Stimulated activated CD4-positive, alpha-beta T cell treated with anti-CD3 and anti-CD28 coated beads, Interleukin-2, amount 100 ng/mL, for 48 hours (primary cell): ENCODE results near the gene PPIF.

Source experiments
- DNase-seq, 2 donors: peaks; one replicate each; pipeline ENCODE4 v3.0.0-alpha.2; 2020

PPIF gene

DNA sequence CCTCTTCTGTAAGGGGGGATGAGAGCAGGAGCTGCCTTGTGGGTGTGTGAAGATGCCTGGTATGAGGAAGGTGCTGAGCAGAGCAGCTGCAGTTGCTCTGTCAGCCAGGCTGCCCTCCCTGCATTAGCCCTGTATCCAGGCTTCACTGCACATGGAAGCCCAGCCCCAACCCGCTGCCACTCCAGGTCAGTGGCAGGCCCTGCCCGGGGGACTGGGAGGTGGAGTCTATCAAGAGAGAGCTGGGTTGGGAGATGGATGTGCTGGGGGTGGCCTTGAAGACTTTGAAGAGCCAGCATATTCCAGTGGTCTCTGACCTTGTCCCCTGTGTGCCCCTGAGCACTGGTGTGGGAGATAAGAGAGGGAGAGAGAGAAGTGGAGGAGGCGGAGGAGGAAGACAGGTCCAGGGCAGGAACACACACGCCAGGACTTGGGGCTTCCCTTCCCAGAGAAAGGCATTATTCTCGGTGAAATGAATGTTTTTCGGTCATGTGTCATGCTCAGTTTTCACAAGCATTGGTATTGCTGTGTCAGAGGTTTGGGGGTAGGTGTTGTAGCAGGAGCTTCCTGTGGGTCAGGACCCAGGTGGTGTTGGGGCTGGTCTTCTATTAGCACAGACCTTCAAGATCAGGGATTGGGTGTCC, 2.6 kb downstream of the PPIF start:
- no peak for DNase-seq

- no peak for DNase-seq
Measured at GRCh38 chr10:79350407-79351154, 3.3 kb downstream of the PPIF start.

GRCh38 chr10:79351332-79351731, 4.1 kb downstream of the PPIF start:
- no peak for DNase-seq

GRCh38 chr10:79352035-79352877, 5.0 kb downstream of the PPIF start:
- DNase-seq, result no peak

DNA sequence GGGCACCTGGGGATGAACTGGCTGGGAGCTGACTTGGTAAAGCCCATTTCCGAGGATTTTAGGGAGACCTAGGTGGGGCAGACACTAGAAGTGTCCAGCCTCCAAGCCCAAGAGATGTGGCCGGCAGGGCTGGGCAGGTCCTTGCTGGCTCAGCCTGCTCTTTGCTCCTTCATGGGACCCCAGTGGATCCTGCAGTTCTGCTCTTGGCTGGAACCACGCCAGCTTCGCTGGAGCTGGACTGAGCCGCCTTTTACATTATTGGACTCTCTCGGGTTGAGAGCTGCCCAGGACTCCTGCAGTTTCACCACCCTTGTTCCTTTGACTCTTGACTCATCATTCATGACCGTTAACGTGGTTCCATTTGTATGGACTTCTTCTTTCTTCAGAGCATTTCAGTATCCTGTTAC, 5.7 kb downstream of the PPIF start:
- DNase-seq, result no peak

GRCh38 chr10:79353726-79354125, 6.5 kb downstream of the PPIF start:
- DNase-seq, result no peak

DNA sequence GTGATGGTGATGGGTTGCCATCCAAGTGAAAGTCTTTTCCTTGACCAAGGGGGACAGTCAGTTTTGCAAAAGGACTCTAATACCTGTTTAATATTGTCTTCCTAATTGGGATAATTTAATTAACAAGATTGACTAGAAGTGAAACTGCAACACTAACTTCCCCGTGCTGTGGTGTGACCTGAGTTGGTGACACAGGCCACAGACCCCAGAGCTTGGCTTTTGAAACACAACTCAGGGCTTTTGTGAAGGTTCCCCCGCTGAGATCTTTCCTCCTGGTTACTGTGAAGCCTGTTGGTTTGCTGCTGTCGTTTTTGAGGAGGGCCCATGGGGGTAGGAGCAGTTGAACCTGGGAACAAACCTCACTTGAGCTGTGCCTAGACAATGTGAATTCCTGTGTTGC, 6.9 kb downstream of the PPIF start:
- DNase-seq, result no peak

GRCh38 chr10:79354615-79355014, 7.3 kb downstream of the PPIF start:
- no peak for DNase-seq

DNA sequence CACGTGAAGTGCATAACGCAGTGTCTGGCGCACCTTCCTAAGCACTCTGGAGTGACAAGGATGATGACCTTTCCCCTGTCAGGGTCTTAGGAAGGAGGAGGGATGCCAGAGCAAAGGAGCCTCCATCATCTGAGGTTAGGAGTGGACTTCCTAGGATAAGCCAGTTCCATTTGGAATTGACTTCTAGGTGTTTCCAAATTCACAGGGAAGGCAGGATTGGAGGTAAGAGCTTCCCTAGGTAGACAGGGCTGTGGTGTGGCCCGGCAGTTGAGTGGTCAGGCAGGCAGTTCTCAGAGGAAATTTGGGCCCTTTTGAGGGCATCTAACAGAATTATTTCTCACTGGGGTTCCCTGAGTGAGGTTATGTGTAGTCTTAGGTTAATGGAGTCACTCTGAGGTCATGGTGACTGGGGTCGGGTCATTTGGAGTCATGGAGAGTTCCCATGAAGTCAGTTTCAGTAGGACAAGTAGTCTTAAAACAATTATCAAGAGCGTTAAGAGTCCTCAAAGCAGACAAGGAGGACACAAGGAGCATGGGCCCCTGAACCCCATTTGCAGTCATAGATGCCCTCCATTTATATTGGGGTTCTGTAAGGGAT, 8.2 kb downstream of the PPIF start:
- no peak for DNase-seq

- no peak for DNase-seq
Measured at GRCh38 chr10:79356104-79356503, 8.8 kb downstream of the PPIF start.

GRCh38 chr10:79357180-79357579, 9.9 kb downstream of the PPIF start:
- no peak for DNase-seq

DNA sequence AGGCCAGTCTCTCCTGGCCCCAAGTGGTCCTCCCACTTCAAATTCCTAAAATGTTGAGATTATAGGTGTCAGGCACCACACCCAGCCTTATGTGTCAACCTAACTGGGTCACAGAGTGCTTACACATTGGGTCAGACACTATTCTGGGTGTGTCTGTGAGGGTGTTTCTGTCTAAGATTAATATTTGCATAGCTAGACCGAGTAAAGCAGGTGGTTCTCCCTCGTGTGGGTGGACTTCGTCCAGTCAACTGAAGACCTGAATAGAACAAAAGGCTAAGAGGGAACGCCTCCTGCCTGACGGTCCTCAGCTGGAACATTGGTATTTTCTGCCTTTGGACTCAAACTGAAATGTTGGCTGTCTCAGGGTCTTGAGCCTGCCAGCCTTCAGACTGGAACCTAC, 11.5 kb downstream of the PPIF start:
- DNase-seq, result no peak

DNA sequence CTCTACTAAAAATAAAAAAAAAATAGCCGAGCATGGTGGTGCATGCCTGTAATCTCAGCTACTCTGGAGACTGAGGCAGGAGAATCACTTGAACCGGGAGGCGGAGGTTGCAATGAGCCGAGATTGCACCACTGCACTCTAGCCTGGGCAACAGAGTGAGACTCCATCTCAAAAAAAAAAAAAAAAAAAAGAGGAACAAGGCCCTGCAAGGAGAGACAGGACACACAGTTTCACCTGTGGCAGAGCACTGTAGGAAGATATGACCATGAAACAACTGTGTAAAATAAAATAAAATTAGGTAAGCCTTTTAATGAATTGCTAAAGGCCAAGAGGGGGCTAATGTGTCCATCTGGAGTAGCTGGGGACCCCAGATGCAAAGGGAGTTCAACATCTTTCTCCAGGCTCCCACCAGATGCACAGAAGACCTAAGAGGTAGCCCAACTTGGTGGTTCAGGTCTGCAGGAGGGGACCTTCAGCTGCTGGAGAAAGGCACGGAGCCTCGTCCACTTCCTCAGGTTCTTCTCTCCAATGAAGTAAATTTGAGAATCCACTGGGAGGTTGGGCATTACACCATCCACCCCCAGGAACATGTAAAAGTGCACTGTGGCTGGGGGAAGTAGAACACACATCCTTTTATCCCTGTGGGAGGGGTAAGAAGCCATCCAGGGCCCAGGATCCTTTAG, 12.7 kb downstream of the PPIF start:
- DNase-seq, result no peak

GRCh38 chr10:79360499-79361342, 13.5 kb downstream of the PPIF start:
- no peak for DNase-seq

- no peak for DNase-seq
Measured at GRCh38 chr10:79361726-79362397, 14.6 kb downstream of the PPIF start.

- no peak for DNase-seq
Measured at GRCh38 chr10:79367426-79368189, 20.3 kb downstream of the PPIF start.

DNA sequence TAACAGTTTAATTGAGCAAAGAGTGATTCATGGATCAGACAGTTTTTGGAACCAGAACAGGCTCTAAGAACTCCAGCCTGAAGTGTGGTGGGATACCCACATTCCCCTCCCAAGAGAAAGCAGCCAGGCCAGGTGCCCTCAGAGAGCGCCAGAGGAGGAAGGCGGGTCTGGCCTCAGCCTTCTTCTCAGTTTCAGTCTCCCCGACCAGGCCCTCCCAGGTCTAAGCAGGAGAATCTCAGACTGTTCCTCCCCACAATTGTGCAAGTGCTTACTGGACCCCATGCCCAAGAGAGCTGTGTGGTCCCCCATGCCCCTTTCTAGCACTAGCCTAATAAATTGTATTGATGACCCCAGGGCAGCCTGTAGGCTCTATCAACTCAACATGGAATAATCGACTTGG, 25.6 kb downstream of the PPIF start:
- no peak for DNase-seq

DNA sequence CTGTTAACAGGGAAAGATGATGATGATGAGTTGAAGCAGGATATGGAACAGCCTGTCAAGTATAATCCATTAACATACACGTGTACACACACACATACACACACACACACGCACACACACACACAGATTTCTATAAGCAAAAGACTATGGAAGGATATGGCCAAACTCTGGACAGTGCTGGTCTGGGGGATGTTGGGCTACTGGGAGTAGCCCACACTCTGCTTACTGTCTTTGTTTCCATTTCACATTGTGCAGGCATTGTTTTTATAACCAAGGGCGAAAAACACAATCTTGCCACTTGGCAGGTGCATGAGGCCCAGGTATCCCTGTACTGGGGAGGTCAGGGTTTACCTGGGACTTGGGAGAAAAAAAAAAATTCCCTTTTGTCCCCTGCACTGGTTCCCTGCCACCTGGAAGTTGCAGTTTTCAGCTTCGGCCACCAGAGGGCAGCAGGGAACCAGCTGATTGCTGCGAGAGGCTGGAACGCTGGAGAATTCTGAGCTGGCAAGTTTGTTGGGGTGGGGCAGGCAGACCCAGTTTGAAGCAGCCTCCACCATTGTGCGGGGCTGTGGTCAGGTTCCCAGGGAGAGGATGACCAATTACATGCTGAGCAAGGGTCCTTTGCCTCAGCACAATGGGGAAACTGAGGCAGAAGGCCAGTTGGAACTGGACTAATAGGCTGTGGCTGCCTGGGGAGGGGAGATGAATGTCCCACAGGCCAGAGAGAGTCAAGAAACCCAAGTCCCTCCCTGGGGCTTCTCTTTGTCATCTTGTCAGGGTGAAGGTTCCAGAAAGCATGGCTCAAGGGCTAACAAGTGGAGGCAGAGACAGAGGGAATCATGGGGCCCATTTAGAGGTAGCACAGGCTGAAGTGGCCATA, 27.3 kb downstream of the PPIF start:
- DNase-seq, result peak; percentile 76 to 79

GRCh38 chr10:79375321-79376077, 28.2 kb downstream of the PPIF start:
- DNase-seq, result no peak
